Ectodermal cell (in vitro differentiated cells): ENCODE data around the gene INSL3.

Experiments used
- H3K27ac ChIP-seq: 2 replicates; pipeline ENCODE4 v1.7.0; 2013; ENCODE audit warnings: mild to moderate bottlenecking, low read depth, low read length; ENCODE audit not compliant: insufficient read depth, poor library complexity, severe bottlenecking
- H3K27me3 ChIP-seq: 2 replicates; pipeline ENCODE4 v1.7.0; 2013; ENCODE audit warnings: mild to moderate bottlenecking, low read length; ENCODE audit not compliant: insufficient read depth, control insufficient read depth, poor library complexity, severe bottlenecking
- H3K36me3 ChIP-seq: one replicate; pipeline ENCODE4 v1.7.0; 2013; ENCODE audit warnings: low read length; ENCODE audit not compliant: control insufficient read depth, insufficient read depth
- H3K4me1 ChIP-seq: one replicate; pipeline ENCODE4 v1.7.0; 2013; ENCODE audit warnings: low read length; ENCODE audit not compliant: control insufficient read depth, insufficient read depth
- H3K4me3 ChIP-seq: 2 replicates; pipeline ENCODE4 v1.7.0; 2013; ENCODE audit warnings: low read depth, low read length, control low read depth; ENCODE audit not compliant: insufficient read depth
- H3K9me3 ChIP-seq: 2 replicates; pipeline ENCODE4 v1.7.0; 2013; ENCODE audit warnings: mild to moderate bottlenecking, low read length, moderate library complexity; ENCODE audit not compliant: control insufficient read depth
- WGBS, 2 experiments: methylation state at CpG; one replicate each; pipeline ENCODE4 v1.1.7; 2013; ENCODE audit warnings: missing lambda C conversion rate in 2 of 2; 5-methylcytosine and 5-hydroxymethylcytosine counted together

The INSL3 gene

GRCh38 chr19:17770613-17771012 is 50.7 kb downstream of the INSL3 start:
- no peak overlapping the region for H3K4me3 ChIP-seq
- no peaks in the 10 kb centered on the region for H3K9me3 ChIP-seq
- no peak overlapping the region for H3K27ac ChIP-seq
- WGBS, 2 experiments = 85 to 87% methylated on average over 13 of the region's 13 CpGs
- peaks cover 5% of the 10 kb centered on the region for H3K4me1 ChIP-seq
- H3K27me3 ChIP-seq = no peaks in the 10 kb centered on the region
- peaks cover 3% of the 10 kb centered on the region for H3K36me3 ChIP-seq

- no peaks in the 10 kb centered on the region for H3K36me3 ChIP-seq
- H3K27ac ChIP-seq = no peak overlapping the region
- H3K27me3 ChIP-seq = no peaks in the 10 kb centered on the region
- no peaks in the 10 kb centered on the region for H3K9me3 ChIP-seq
- H3K4me3 ChIP-seq = no peak overlapping the region
- no peaks in the 10 kb centered on the region for H3K4me1 ChIP-seq
- 88 to 100% methylated on average over 1 of the region's 1 CpG for WGBS, 2 experiments
Measured at GRCh38 chr19:17767559-17767958, 53.8 kb downstream of the INSL3 start.

GRCh38 chr19:17766543-17767131 is 54.7 kb downstream of the INSL3 start:
- no peak overlapping the region for H3K27ac ChIP-seq
- H3K4me3 ChIP-seq = no peak overlapping the region
- no peaks in the 10 kb centered on the region for H3K27me3 ChIP-seq
- no peaks in the 10 kb centered on the region for H3K36me3 ChIP-seq
- no peaks in the 10 kb centered on the region for H3K9me3 ChIP-seq
- 18 to 21% methylated on average over 28 to 29 of the region's 29 CpGs for WGBS, 2 experiments
- no peaks in the 10 kb centered on the region for H3K4me1 ChIP-seq
